T-helper 2 cell treated with Interferon-gamma antibody and Interleukin-4, amounts not matched to agents 100 ng/mL and 5 ng/mL, for 36 hours (primary cell): ENCODE measurements around the gene TBX10. TPM values are rescaled to one million over a fixed set of nuclear protein-coding genes. Genes with fewer than 3 reads are reported as not detected.
"Not testable (repeated sequence)": the region's sequence is repeated elsewhere in the genome, so short reads cannot be mapped to it uniquely, and the experiment has no call there.

Experiments
- intact Hi-C: fragments of 100-400 bp; cut with micrococcal nuclease; formaldehyde crosslinking; loops from one replicate; pipeline ENCODE4 v1.15.1; 2023
- total RNA-seq: library from RNA; stranded (reverse); gene quantifications from 2 replicates; pipeline ENCODE4 v1.2.3, GENCODE V29; 2022

TBX10 gene
- total RNA-seq, 1 donor from 2014 or later = not detected

- intact Hi-C loops = no loop called here
These were observed 7.2 kb upstream of the TBX10 start for GRCh38 chr11:67646535-67647336.

GRCh38 chr11:67645521-67646461 lies 6.2 kb upstream of the TBX10 start:
- intact Hi-C loops = no loop called here

- intact Hi-C loops = no loop called here
These were observed 5.2 kb upstream of the TBX10 start for GRCh38 chr11:67644472-67645418.

GRCh38 chr11:67644042-67644441 lies 4.5 kb upstream of the TBX10 start:
- intact Hi-C loops = no loop called here

- intact Hi-C loops = no loop called here
These were observed 2.9 kb upstream of the TBX10 start for GRCh38 chr11:67642173-67643120.

- intact Hi-C loops = no loop called here
These were observed 2.0 kb upstream of the TBX10 start for GRCh38 chr11:67641338-67642172.

GRCh38 chr11:67640758-67641337 lies 1.3 kb upstream of the TBX10 start:
- intact Hi-C loops = no loop called here

GRCh38 chr11:67640021-67640757 lies 626 bp upstream of the TBX10 start:
- intact Hi-C loops = no loop called here

- intact Hi-C loops = no loop called here
These were observed 777 bp downstream of the TBX10 start for GRCh38 chr11:67638535-67639437.

GRCh38 chr11:67637441-67637840 lies 2.1 kb downstream of the TBX10 start:
- intact Hi-C loops = not testable (repeated sequence)

- intact Hi-C loops = no loop called here
These were observed 2.6 kb downstream of the TBX10 start for GRCh38 chr11:67636962-67637361.

- intact Hi-C loops = no loop called here
These were observed 4.4 kb downstream of the TBX10 start for GRCh38 chr11:67635231-67635521.

GRCh38 chr11:67634366-67635230 lies 5.0 kb downstream of the TBX10 start:
- intact Hi-C loops = no loop called here

- intact Hi-C loops = no loop called here
These were observed 5.7 kb downstream of the TBX10 start for GRCh38 chr11:67633758-67634365.

- intact Hi-C loops = no loop called here
These were observed 6.4 kb downstream of the TBX10 start for GRCh38 chr11:67632982-67633755.
